Measurements from ENCODE around the gene TEAD3.

DNA sequence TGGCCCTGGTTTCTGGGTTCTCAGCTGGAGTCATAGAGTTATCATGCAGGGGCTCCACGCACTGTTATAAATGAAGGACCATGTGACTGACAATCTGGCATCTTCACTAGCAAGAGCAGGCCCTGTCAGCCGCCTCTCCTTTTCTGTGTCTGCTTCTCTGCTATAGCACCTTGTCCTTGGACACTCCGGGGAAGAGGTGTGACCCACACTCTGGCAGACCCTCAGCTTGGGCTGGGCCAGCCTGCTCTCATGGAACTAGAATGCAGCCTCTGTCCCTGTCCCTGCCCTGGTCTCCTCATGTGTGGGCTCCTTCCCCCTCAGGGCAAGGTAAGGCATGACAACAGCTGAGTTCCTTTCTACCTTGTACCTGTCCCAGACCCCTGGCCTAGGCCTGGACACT is 55.7 kb downstream of the TEAD3 start:
- TF ChIP-seq ZNF317 (CRISPR knock-in tag; IDR thresholded peaks at IDR 0.05; ENCODE audit: borderline replicate concordance, low read depth), result no peak
- TF ChIP-seq, protein P1, sequence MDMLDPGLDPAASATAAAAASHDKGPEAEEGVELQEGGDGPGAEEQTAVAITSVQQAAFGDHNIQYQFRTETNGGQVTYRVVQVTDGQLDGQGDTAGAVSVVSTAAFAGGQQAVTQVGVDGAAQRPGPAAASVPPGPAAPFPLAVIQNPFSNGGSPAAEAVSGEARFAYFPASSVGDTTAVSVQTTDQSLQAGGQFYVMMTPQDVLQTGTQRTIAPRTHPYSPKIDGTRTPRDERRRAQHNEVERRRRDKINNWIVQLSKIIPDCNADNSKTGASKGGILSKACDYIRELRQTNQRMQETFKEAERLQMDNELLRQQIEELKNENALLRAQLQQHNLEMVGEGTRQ (CRISPR knock-in tag; IDR thresholded peaks at IDR 0.05), result no peak
- no peak for TF ChIP-seq CTCF (IDR thresholded peaks at IDR 0.05)
- TF ChIP-seq, protein P2, sequence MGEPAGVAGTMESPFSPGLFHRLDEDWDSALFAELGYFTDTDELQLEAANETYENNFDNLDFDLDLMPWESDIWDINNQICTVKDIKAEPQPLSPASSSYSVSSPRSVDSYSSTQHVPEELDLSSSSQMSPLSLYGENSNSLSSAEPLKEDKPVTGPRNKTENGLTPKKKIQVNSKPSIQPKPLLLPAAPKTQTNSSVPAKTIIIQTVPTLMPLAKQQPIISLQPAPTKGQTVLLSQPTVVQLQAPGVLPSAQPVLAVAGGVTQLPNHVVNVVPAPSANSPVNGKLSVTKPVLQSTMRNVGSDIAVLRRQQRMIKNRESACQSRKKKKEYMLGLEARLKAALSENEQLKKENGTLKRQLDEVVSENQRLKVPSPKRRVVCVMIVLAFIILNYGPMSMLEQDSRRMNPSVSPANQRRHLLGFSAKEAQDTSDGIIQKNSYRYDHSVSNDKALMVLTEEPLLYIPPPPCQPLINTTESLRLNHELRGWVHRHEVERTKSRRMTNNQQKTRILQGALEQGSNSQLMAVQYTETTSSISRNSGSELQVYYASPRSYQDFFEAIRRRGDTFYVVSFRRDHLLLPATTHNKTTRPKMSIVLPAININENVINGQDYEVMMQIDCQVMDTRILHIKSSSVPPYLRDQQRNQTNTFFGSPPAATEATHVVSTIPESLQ (CRISPR knock-in tag; IDR thresholded peaks at IDR 0.05), result no peak
- no peak for TF ChIP-seq MLX (CRISPR knock-in tag; IDR thresholded peaks at IDR 0.05)
- TF ChIP-seq IRF2 (CRISPR knock-in tag; IDR thresholded peaks at IDR 0.05; ENCODE audit: borderline replicate concordance, low read depth), result no peak
- no peak for TF ChIP-seq ZSCAN18 (CRISPR knock-in tag; IDR thresholded peaks at IDR 0.05)
- TF ChIP-seq NFYB (CRISPR knock-in tag; conservative IDR thresholded peaks at IDR 0.05; ENCODE audit: low read depth), result no peak
- TF ChIP-seq, protein P3, sequence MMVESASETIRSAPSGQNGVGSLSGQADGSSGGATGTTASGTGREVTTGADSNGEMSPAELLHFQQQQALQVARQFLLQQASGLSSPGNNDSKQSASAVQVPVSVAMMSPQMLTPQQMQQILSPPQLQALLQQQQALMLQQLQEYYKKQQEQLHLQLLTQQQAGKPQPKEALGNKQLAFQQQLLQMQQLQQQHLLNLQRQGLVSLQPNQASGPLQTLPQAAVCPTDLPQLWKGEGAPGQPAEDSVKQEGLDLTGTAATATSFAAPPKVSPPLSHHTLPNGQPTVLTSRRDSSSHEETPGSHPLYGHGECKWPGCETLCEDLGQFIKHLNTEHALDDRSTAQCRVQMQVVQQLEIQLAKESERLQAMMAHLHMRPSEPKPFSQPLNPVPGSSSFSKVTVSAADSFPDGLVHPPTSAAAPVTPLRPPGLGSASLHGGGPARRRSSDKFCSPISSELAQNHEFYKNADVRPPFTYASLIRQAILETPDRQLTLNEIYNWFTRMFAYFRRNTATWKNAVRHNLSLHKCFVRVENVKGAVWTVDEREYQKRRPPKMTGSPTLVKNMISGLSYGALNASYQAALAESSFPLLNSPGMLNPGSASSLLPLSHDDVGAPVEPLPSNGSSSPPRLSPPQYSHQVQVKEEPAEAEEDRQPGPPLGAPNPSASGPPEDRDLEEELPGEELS (CRISPR knock-in tag; IDR thresholded peaks at IDR 0.05), result no peak
- no peak for TF ChIP-seq ETV6 (CRISPR knock-in tag; IDR thresholded peaks at IDR 0.05)

Measured in WTC11 (cell line).